SK-N-SH (cell line): ENCODE results near the gene SLC6A17. TPM values are rescaled to one million over a fixed set of nuclear protein-coding genes. Genes with fewer than 3 reads are reported as not detected.

Experiments
- CTCF ChIA-PET: fragments of 300-600, 350-600 bp; formaldehyde crosslinking; extraction: SDS; loops from one replicate; lab custom pipeline; 2021; lab: Yijun Ruan, JAX
- POLR2A ChIA-PET: fragments of 350-600 bp; sonication (Branson Sonifier 250); formaldehyde crosslinking; extraction: SDS; loops from one replicate; lab custom pipeline; 2020; ENCODE audit warnings: antibody characterized with exemption, inconsistent platforms; lab: Yijun Ruan, JAX
- DNase-seq: peaks from one replicate; pipeline ENCODE4 v3.0.0; 2012
- H2AFZ ChIP-seq: fragments of 200-600 bp; sonication (generic); 2 replicates; pipeline ENCODE4 v1.8.1; 2016; ENCODE audit warnings: antibody characterized with exemption, mild to moderate bottlenecking, low read depth
- H3F3A ChIP-seq: fragments of 200-600 bp; sonication (generic); replicated peaks from 2 replicates; pipeline ENCODE3; 2016; ENCODE audit warnings: antibody characterized with exemption, mild to moderate bottlenecking; ENCODE audit not compliant: insufficient read depth
- H3K27ac ChIP-seq, 2 experiments: fragments of 200-500 bp in 1 of 2; fragments of 200-600 bp in 1 of 2; sonication (Bioruptor generic) in 1 of 2; sonication (generic), shearing (Covaris generic) in 1 of 2; 2 replicates each; pipeline versions ENCODE4 v1.5.1 to v1.6.1; 2014 to 2016; ENCODE audit warnings: low read depth in 2 of 2, inconsistent platforms in 1 of 2, low read length in 1 of 2, mild to moderate bottlenecking in 1 of 2, mixed read lengths in 1 of 2
- H3K27me3 ChIP-seq: fragments of 200-600 bp; sonication (generic), shearing (Covaris generic); 2 replicates; pipeline ENCODE4 v1.6.1; 2016; ENCODE audit warnings: mixed run types; ENCODE audit not compliant: insufficient read depth
- H3K36me3 ChIP-seq, 2 experiments: fragments of 200-500 bp in 1 of 2; fragments of 200-600 bp in 1 of 2; sonication (Bioruptor generic) in 1 of 2; sonication (generic) in 1 of 2; replicated peaks in 1 of 2; 2 replicates each; pipeline versions ENCODE3 to v1.5.1; 2014 to 2016; ENCODE audit warnings: low read length in 1 of 2, mild to moderate bottlenecking in 1 of 2; ENCODE audit not compliant: insufficient read depth in 2 of 2, control insufficient read depth in 1 of 2
- H3K4me1 ChIP-seq, 2 experiments: fragments of 200-500 bp in 1 of 2; fragments of 200-600 bp in 1 of 2; sonication (Bioruptor generic) in 1 of 2; sonication (generic), shearing (Covaris generic) in 1 of 2; 2 replicates each; pipeline versions ENCODE4 v1.5.1 to v1.6.1; 2014 to 2016; ENCODE audit warnings: low read depth in 1 of 2, low read length in 1 of 2, mixed run types in 1 of 2; ENCODE audit not compliant: insufficient read depth in 2 of 2, control insufficient read depth in 1 of 2
- H3K4me2 ChIP-seq: fragments of 200-600 bp; sonication (generic), shearing (Covaris generic); 2 replicates; pipeline ENCODE4 v1.6.1; 2017; ENCODE audit warnings: mixed run types
- H3K4me3 ChIP-seq, 2 experiments: fragments of 200-500 bp in 1 of 2; fragments of 200-600 bp in 1 of 2; sonication (Bioruptor generic) in 1 of 2; sonication (generic), shearing (Covaris generic) in 1 of 2; 2 replicates each; pipeline versions ENCODE4 v1.5.1 to v1.8.1; 2014 to 2016; ENCODE audit warnings: low read depth in 2 of 2, inconsistent platforms in 1 of 2, low read length in 1 of 2, mild to moderate bottlenecking in 1 of 2, mixed read lengths in 1 of 2, moderate library complexity in 1 of 2
- H3K79me2 ChIP-seq: fragments of 200-600 bp; sonication (generic); 2 replicates; pipeline ENCODE4 v1.8.1; 2017; ENCODE audit warnings: mild to moderate bottlenecking; ENCODE audit not compliant: insufficient read depth
- H3K9ac ChIP-seq: fragments of 200-600 bp; sonication (generic); 2 replicates; pipeline ENCODE4 v1.6.1; 2017; ENCODE audit warnings: mixed run types
- H3K9me2 ChIP-seq: fragments of 200-600 bp; sonication (generic); 2 replicates; pipeline ENCODE4 v1.6.1; 2017; ENCODE audit warnings: mixed run types
- H3K9me3 ChIP-seq: fragments of 200-600 bp; sonication (generic); 2 replicates; pipeline ENCODE4 v1.6.1; 2017; ENCODE audit warnings: mixed run types, mild to moderate bottlenecking, moderate library complexity
- H4K20me1 ChIP-seq: fragments of 200-600 bp; sonication (generic); 2 replicates; pipeline ENCODE4 v1.6.1; 2017; ENCODE audit warnings: mild to moderate bottlenecking, mixed run types; ENCODE audit not compliant: insufficient read depth
- EZH2phosphoT487 ChIP-seq: fragments of 200-600 bp; sonication (generic); IDR thresholded peaks from 2 replicates; pipeline ENCODE4 v1.6.1; 2017; ENCODE audit warnings: low read depth, mixed run types, mild to moderate bottlenecking, antibody characterized with exemption, moderate library complexity, borderline replicate concordance
- MXI1 ChIP-seq: IDR thresholded peaks from 2 replicates; pipeline ENCODE4 v1.6.1; 2012; ENCODE audit warnings: mild to moderate bottlenecking, low read depth, low read length, improper control_type of control experiment
- SIN3A ChIP-seq: IDR thresholded peaks from 2 replicates; pipeline ENCODE4 v1.6.1; 2012; ENCODE audit warnings: low read depth, mild to moderate bottlenecking, low read length, moderate library complexity, borderline replicate concordance
- TCF12 ChIP-seq: IDR thresholded peaks from 2 replicates; pipeline ENCODE4 v1.4.0; 2012
- USF1 ChIP-seq: IDR thresholded peaks from 2 replicates; pipeline ENCODE4 v1.4.0; 2012; ENCODE audit warnings: low read depth, borderline replicate concordance
- USF2 ChIP-seq: fragments of 150-350 bp; IDR thresholded peaks from 2 replicates; pipeline ENCODE4 v1.6.1; 2017; ENCODE audit warnings: antibody characterized with exemption, low read length, low read depth, borderline replicate concordance
- WGBS: methylation state at CpG from one replicate; pipeline ENCODE4 v1.1.6; 2017; ENCODE audit warnings: low lambda C conversion rate; 5-methylcytosine and 5-hydroxymethylcytosine counted together
- polyA plus RNA-seq, 3 experiments: library from polyadenylated mRNA; depleted of rRNA; stranded (reverse); fragments of >200 nt; gene quantifications; 2 replicates each; pipeline ENCODE4 v1.2.3, GENCODE V29; 2012

Gene SLC6A17
- polyA plus RNA-seq, 1 of the 3 experiments (the other 2 are of a cell fraction): 0.67 TPM

GRCh38 chr1:110209715-110210603 lies 59.7 kb downstream of the SLC6A17 start, which contains the start of gene KCNC4:
KCNC4 (plus strand) TSS chr1:110210314; CDS start chr1:110211500, 1,186 bp downstream.
- no peak within 1 kb of the TSS; a peak in 1 of 4 replicates for H3K27ac ChIP-seq
- peaks cover 0 to 57% of the 10 kb centered on the region in 2 experiments; a peak in 2 of 4 replicates for H3K4me1 ChIP-seq
- no peaks in the 10 kb centered on the region for H3K9me2 ChIP-seq
- TF ChIP-seq SIN3A: no peak
- H3K9me3 ChIP-seq: no peaks in the 10 kb centered on the region
- ChIA-PET CTCF (interaction anchor here (0.7 to 19.1 kb wide), 17 partner anchors 9 to 315 kb away, joined by 3 to 1300 read pairs (median 31); partner anchors contain the start of genes LAMTOR5 and RBM15), POLR2A (no interaction called here)
- H3K9ac ChIP-seq: no peak within 1 kb of the TSS
- peak; percentile 88 for DNase-seq
- peaks cover 4% of the 10 kb centered on the region for H3F3A ChIP-seq
- H4K20me1 ChIP-seq: no peaks in the 10 kb centered on the region
- peak within 1 kb of the TSS; percentile 82 for H3K4me2 ChIP-seq
- H3K27me3 ChIP-seq: peaks cover 23% of the 10 kb centered on the region
- no peaks in the 10 kb centered on the region for H3K79me2 ChIP-seq
- WGBS: 35% methylated on average over 39 of the region's 103 CpGs
- H2AFZ ChIP-seq: peak within 1 kb of the TSS; percentile 63
- H3K36me3 ChIP-seq: no peaks in the 10 kb centered on the region
- peak within 1 kb of the TSS; percentile 54 for H3K4me3 ChIP-seq

- 12% methylated on average over 13 of the region's 101 CpGs for WGBS
- no peaks in the 10 kb centered on the region for H3K9me2 ChIP-seq
- H3K79me2 ChIP-seq: no peaks in the 10 kb centered on the region
These were observed 60.6 kb downstream of the SLC6A17 start for GRCh38 chr1:110210604-110211495.

GRCh38 chr1:110211496-110212168 lies 61.3 kb downstream of the SLC6A17 start:
- no peaks in the 10 kb centered on the region for H3K9me2 ChIP-seq
- TF ChIP-seq USF2 (no peak), EZH2phosphoT487 (no peak), TCF12 (no peak), USF1 (no peak)
- peak overlapping the region in 1 of 2 experiments; percentile 54; a peak in 3 of 4 replicates for H3K4me3 ChIP-seq
- H3K9ac ChIP-seq: no peak overlapping the region
- peak overlapping the region; percentile 82; the same call in 1 of the 2 replicates for H3K4me2 ChIP-seq
- no peaks in the 10 kb centered on the region for H3K36me3 ChIP-seq
- WGBS: 72% methylated on average over 64 of the region's 81 CpGs
- peak overlapping the region; percentile 63; the same call in 1 of the 2 replicates for H2AFZ ChIP-seq
- H3K9me3 ChIP-seq: no peaks in the 10 kb centered on the region
- no peak for DNase-seq
- ChIA-PET CTCF (interaction anchor here (1.2 to 19.1 kb wide), 6 partner anchors 8 to 284 kb away, joined by 4 to 1300 read pairs (median 16); no protein-coding TSS in a partner anchor), POLR2A (interaction anchor here (0.9 kb wide), 1 partner anchor 23 kb away, joined by 3 read pairs; no protein-coding TSS in a partner anchor)
- H4K20me1 ChIP-seq: no peaks in the 10 kb centered on the region
- H3K27me3 ChIP-seq: peaks cover 23% of the 10 kb centered on the region
- no peaks in the 10 kb centered on the region for H3K79me2 ChIP-seq
- H3K27ac ChIP-seq: no peak overlapping the region
- H3F3A ChIP-seq: peaks cover 4% of the 10 kb centered on the region
- peaks cover 0 to 62% of the 10 kb centered on the region in 2 experiments; a peak in 2 of 4 replicates for H3K4me1 ChIP-seq

More at GRCh38 chr1:110210604-110211495, 60.6 kb downstream of the SLC6A17 start:
- H3K4me1 ChIP-seq: peaks cover 0 to 62% of the 10 kb centered on the region in 2 experiments; a peak in 2 of 4 replicates
- no peaks in the 10 kb centered on the region for H3K9me3 ChIP-seq
- peaks cover 23% of the 10 kb centered on the region for H3K27me3 ChIP-seq
- peak overlapping the region; percentile 63 for H2AFZ ChIP-seq
- DNase-seq: peak; percentile 80
- no peak overlapping the region for H3K9ac ChIP-seq
- TF ChIP-seq MXI1: 0 out of 2 replicates have a peak, but pooled peaks have one; percentile 27
- no peak for TF ChIP-seq TCF12
- peak overlapping the region; percentile 54 for H3K4me3 ChIP-seq
- H3F3A ChIP-seq: peaks cover 4% of the 10 kb centered on the region
- peak overlapping the region; percentile 82 for H3K4me2 ChIP-seq
- no peak overlapping the region; a peak in 1 of 4 replicates for H3K27ac ChIP-seq
- CTCF ChIA-PET: interaction anchor here (0.7 to 19.1 kb wide), 7 partner anchors 18 to 285 kb away, joined by 3 to 1300 read pairs (median 42); no protein-coding TSS in a partner anchor
- POLR2A ChIA-PET: interaction anchor here (0.9 kb wide), 1 partner anchor 22 kb away, joined by 3 read pairs; no protein-coding TSS in a partner anchor
- H3K36me3 ChIP-seq: no peaks in the 10 kb centered on the region
- H4K20me1 ChIP-seq: no peaks in the 10 kb centered on the region
